NB4 (cell line): ENCODE results near the gene CDIPT.

Source experiments
- DNase-seq: peaks from one replicate; pipeline ENCODE4 v3.0.0; 2010; ENCODE audit warnings: low read depth
- H3K4me3 ChIP-seq: one replicate; pipeline ENCODE4 v1.5.1; 2011; ENCODE audit warnings: mild to moderate bottlenecking, low read depth, low read length, moderate library complexity
- CTCF ChIP-seq: IDR thresholded peaks from one replicate; pipeline ENCODE4 v1.5.1; 2012; ENCODE audit warnings: low read depth, low read length
- MAX ChIP-seq: IDR thresholded peaks from 2 replicates; pipeline ENCODE4 v1.6.1; 2011; ENCODE audit warnings: low read depth, low read length
- MYC ChIP-seq: IDR thresholded peaks from 2 replicates; pipeline ENCODE4 v1.6.1; 2011; ENCODE audit warnings: low read depth, low read length
- POLR2A ChIP-seq: IDR thresholded peaks from 2 replicates; pipeline ENCODE4 v1.6.1; 2011; ENCODE audit warnings: mild to moderate bottlenecking; ENCODE audit not compliant: insufficient read length; ENCODE audit errors: extremely low read depth

CDIPT gene

DNA sequence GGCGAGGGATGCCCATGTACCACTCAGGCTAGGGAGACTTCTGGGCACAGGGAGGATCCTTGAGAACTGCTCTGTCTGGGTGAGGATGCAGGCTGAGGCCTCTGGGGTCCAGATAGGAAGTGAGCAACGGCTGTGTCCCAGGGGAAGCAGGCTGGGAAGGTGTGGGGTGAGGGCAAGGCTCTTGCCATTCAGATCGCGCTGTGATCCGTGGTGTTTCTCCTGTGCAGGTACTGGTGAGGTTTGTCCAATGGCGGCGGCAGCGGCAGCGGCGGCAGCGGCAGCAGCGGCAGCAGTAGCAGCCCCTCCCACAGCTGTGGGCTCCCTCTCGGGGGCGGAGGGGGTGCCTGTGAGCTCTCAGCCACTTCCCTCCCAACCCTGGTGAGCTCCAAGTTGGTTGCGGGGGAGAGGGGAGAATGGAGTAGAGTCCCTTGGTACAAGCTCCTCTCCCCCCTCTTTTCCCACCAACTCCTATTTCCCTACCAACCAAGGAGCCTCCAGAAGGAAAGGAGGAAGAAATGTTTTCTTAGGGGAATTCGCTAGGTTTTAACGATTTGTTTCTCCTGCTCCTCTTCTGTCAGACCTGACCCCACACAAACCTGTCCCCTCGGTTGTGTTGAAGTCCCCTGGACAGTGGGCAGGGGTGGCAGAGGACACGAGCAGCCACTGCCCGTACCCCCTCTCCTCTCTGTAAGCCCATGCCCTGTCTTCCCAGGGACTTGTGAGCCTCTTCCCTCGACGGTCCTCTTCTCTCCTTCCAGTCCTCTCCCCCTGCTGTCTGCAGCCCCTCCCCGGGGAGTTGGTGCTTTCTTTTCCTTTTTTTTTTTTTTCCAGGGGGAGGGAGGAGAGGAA, 53.0 kb downstream of the CDIPT start:
- peak; percentile 85 for DNase-seq
- H3K4me3 ChIP-seq, result peak overlapping the region; percentile 97
- TF ChIP-seq POLR2A, result no peak
- no peak for TF ChIP-seq MYC
- no peak for TF ChIP-seq MAX
- no peak for TF ChIP-seq CTCF

- TF ChIP-seq MYC (no peak), POLR2A (no peak), MAX (no peak), CTCF (no peak)
- peak overlapping the region; percentile 97 for H3K4me3 ChIP-seq
- no peak for DNase-seq
Observed at GRCh38 chr16:29809031-29809747, 53.8 kb downstream of the CDIPT start.
